Liver (tissue), 3 donors: Measurements from ENCODE around the gene TEX11.

Source experiments
- EGR1 ChIP-seq, 2 donors: IDR thresholded peaks; 2 replicates each; pipeline ENCODE4 v1.6.1; 2016 to 2018; ENCODE audit warnings: antibody characterized with exemption in 2 of 2, low read depth in 2 of 2
- GABPA ChIP-seq, 2 donors: IDR thresholded peaks in 1 of 2; conservative IDR thresholded peaks in 1 of 2; 2 replicates each; pipeline ENCODE4 v1.6.1; 2016; ENCODE audit warnings: antibody characterized with exemption in 2 of 2, mild to moderate bottlenecking in 1 of 2, moderate library complexity in 1 of 2
- TAF1 ChIP-seq: conservative IDR thresholded peaks from 2 replicates; pipeline ENCODE4 v1.6.1; 2016; ENCODE audit warnings: antibody characterized with exemption, mild to moderate bottlenecking
- TF ChIP-seq, protein P1 (sequence below): fragments of 150-350 bp; IDR thresholded peaks from 2 replicates; pipeline ENCODE4 v1.5.1; 2017; ENCODE audit warnings: improper control_type of control experiment, low read depth, low read length; ENCODE audit not compliant: missing input control
- TF ChIP-seq, protein P2 (sequence below): IDR thresholded peaks from 2 replicates; pipeline ENCODE4 v1.6.1; 2016; ENCODE audit warnings: antibody characterized with exemption, mild to moderate bottlenecking
- TF ChIP-seq, protein P3 (sequence below): IDR thresholded peaks from 2 replicates; pipeline ENCODE4 v1.6.1; 2016; ENCODE audit warnings: antibody characterized with exemption
- donor health status: healthy.
- donor health status: healthy.

DNA sequence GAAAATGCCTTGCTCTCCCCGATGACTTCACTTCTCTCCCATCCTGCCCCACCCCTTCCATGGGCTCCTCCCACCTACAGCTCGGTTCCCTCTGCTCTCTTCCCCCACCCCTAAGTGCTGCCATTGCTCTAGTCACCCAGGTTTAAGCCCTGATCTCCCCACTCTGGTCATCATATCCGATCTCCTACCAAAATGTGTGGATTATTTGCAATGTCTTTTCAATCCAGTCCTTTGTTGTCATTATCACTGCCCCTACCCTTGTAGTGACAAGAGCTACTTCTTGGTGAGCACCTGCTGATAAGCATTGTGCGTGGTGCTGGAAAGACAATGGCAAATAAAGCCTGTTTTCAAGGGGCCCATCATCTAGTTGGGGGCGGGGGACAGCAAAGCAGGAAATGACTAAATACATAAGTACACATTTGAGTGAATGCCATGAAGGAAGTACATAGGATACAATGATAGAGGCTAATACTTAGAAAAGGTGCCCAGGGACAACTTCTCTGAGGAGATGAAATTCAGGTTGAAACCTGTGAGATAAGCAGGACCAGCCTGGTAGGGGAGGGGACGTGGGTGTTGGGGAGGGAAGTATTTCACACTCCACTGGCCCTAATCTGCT lies 400.1 kb downstream of the TEX11 start:
- TF ChIP-seq, protein P1, sequence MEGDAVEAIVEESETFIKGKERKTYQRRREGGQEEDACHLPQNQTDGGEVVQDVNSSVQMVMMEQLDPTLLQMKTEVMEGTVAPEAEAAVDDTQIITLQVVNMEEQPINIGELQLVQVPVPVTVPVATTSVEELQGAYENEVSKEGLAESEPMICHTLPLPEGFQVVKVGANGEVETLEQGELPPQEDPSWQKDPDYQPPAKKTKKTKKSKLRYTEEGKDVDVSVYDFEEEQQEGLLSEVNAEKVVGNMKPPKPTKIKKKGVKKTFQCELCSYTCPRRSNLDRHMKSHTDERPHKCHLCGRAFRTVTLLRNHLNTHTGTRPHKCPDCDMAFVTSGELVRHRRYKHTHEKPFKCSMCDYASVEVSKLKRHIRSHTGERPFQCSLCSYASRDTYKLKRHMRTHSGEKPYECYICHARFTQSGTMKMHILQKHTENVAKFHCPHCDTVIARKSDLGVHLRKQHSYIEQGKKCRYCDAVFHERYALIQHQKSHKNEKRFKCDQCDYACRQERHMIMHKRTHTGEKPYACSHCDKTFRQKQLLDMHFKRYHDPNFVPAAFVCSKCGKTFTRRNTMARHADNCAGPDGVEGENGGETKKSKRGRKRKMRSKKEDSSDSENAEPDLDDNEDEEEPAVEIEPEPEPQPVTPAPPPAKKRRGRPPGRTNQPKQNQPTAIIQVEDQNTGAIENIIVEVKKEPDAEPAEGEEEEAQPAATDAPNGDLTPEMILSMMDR: no peak
- TF ChIP-seq EGR1 (IDR thresholded peaks at IDR 0.05; ENCODE audit: low read depth in 2 of 2) (no peak), GABPA (IDR thresholded peaks at IDR 0.05 in 1 of 2, conservative IDR thresholded peaks at IDR 0.05 in 1 of 2) (no peak), TAF1 (no peak)
- TF ChIP-seq, protein P2, sequence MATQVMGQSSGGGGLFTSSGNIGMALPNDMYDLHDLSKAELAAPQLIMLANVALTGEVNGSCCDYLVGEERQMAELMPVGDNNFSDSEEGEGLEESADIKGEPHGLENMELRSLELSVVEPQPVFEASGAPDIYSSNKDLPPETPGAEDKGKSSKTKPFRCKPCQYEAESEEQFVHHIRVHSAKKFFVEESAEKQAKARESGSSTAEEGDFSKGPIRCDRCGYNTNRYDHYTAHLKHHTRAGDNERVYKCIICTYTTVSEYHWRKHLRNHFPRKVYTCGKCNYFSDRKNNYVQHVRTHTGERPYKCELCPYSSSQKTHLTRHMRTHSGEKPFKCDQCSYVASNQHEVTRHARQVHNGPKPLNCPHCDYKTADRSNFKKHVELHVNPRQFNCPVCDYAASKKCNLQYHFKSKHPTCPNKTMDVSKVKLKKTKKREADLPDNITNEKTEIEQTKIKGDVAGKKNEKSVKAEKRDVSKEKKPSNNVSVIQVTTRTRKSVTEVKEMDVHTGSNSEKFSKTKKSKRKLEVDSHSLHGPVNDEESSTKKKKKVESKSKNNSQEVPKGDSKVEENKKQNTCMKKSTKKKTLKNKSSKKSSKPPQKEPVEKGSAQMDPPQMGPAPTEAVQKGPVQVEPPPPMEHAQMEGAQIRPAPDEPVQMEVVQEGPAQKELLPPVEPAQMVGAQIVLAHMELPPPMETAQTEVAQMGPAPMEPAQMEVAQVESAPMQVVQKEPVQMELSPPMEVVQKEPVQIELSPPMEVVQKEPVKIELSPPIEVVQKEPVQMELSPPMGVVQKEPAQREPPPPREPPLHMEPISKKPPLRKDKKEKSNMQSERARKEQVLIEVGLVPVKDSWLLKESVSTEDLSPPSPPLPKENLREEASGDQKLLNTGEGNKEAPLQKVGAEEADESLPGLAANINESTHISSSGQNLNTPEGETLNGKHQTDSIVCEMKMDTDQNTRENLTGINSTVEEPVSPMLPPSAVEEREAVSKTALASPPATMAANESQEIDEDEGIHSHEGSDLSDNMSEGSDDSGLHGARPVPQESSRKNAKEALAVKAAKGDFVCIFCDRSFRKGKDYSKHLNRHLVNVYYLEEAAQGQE: no peak
- TF ChIP-seq, protein P3, sequence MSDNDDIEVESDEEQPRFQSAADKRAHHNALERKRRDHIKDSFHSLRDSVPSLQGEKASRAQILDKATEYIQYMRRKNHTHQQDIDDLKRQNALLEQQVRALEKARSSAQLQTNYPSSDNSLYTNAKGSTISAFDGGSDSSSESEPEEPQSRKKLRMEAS: no peak
